HG02610 (cell line): ENCODE data around the gene DCLK1.
"Not testable (repeated sequence)": the region's sequence is repeated elsewhere in the genome, so short reads cannot be mapped to it uniquely, and the experiment has no call there.

Source experiments
- ATAC-seq: cut with Tn5 transposase; IDR thresholded peaks from one replicate; pipeline ENCODE4 v1.9.1; 2021; ENCODE audit warnings: mild to moderate bottlenecking, moderate library complexity; ENCODE audit not compliant: unreplicated experiment

Gene DCLK1

GRCh38 chr13:36132376-36132775 is 1.2 kb upstream of the DCLK1 start:
- ATAC-seq: no peak

- ATAC-seq: no peak
Measured at GRCh38 chr13:36131931-36132297, 732 bp upstream of the DCLK1 start.

- ATAC-seq: no peak
Measured at GRCh38 chr13:36130552-36131221, 495 bp downstream of the DCLK1 start.

GRCh38 chr13:36130193-36130551 is 1.0 kb downstream of the DCLK1 start:
- no peak for ATAC-seq

GRCh38 chr13:36129539-36129938 is 1.6 kb downstream of the DCLK1 start:
- ATAC-seq: no peak

GRCh38 chr13:36126491-36126890 is 4.7 kb downstream of the DCLK1 start:
- no peak for ATAC-seq

- no peak for ATAC-seq
Measured at GRCh38 chr13:36125841-36126240, 5.3 kb downstream of the DCLK1 start.

- ATAC-seq: no peak
Measured at GRCh38 chr13:36124236-36124822, 6.9 kb downstream of the DCLK1 start.

- ATAC-seq: no peak
Measured at GRCh38 chr13:36115306-36115705, 15.9 kb downstream of the DCLK1 start.

GRCh38 chr13:36114233-36114632 is 16.9 kb downstream of the DCLK1 start:
- no peak for ATAC-seq

- ATAC-seq: no peak
Measured at GRCh38 chr13:36108954-36109353, 22.2 kb downstream of the DCLK1 start.

GRCh38 chr13:36108342-36108741 is 22.8 kb downstream of the DCLK1 start:
- no peak for ATAC-seq

- no peak for ATAC-seq
Measured at GRCh38 chr13:36107521-36107920, 23.7 kb downstream of the DCLK1 start.

GRCh38 chr13:36105726-36106125 is 25.5 kb downstream of the DCLK1 start:
- no peak for ATAC-seq

- no peak for ATAC-seq
Measured at GRCh38 chr13:36102721-36103120, 28.5 kb downstream of the DCLK1 start.

GRCh38 chr13:36101907-36102306 is 29.3 kb downstream of the DCLK1 start:
- not testable (repeated sequence) for ATAC-seq

- ATAC-seq: no peak
Measured at GRCh38 chr13:36101157-36101556, 30.0 kb downstream of the DCLK1 start.

GRCh38 chr13:36098080-36098479 is 33.1 kb downstream of the DCLK1 start:
- ATAC-seq: no peak

GRCh38 chr13:36096461-36097416 is 34.4 kb downstream of the DCLK1 start:
- ATAC-seq: no peak

- ATAC-seq: no peak
Measured at GRCh38 chr13:36094478-36094877, 36.7 kb downstream of the DCLK1 start.

- no peak for ATAC-seq
Measured at GRCh38 chr13:36090592-36090991, 40.6 kb downstream of the DCLK1 start.

- no peak for ATAC-seq
Measured at GRCh38 chr13:36089130-36089647, 42.0 kb downstream of the DCLK1 start.
